HEK293 (cell line): ENCODE measurements around the gene MLF2.

Source experiments
- GLI4 ChIP-seq: fragments of 450-650 bp; formaldehyde crosslinking; IDR thresholded peaks from 2 replicates; pipeline ENCODE4 v1.5.1; 2016; ENCODE audit warnings: missing biosample characterization, missing genetic modification characterization
- HIC1 ChIP-seq: fragments of 450-650 bp; formaldehyde crosslinking; IDR thresholded peaks from 2 replicates; pipeline ENCODE4 v1.5.1; 2016; ENCODE audit warnings: missing biosample characterization, missing genetic modification characterization
- OVOL3 ChIP-seq: fragments of 450-650 bp; formaldehyde crosslinking; IDR thresholded peaks from 2 replicates; pipeline ENCODE4 v1.5.1; 2016; ENCODE audit warnings: missing biosample characterization, missing genetic modification characterization
- PBX3 ChIP-seq: sonication (generic); formaldehyde crosslinking; IDR thresholded peaks from 2 replicates; pipeline ENCODE4 v1.8.1; 2022; ENCODE audit warnings: mild to moderate bottlenecking, moderate library complexity, missing genetic modification reagents
- PRDM1 ChIP-seq: fragments of 450-650 bp; formaldehyde crosslinking; IDR thresholded peaks from 2 replicates; pipeline ENCODE4; 2016; ENCODE audit warnings: missing biosample characterization, missing genetic modification characterization
- SETDB1 ChIP-seq: IDR thresholded peaks from one replicate; pipeline ENCODE4 v1.6.1; 2017; ENCODE audit warnings: mild to moderate bottlenecking, low read length, moderate library complexity, mixed read lengths; ENCODE audit not compliant: insufficient read length
- YY2 ChIP-seq: fragments of 450-650 bp; formaldehyde crosslinking; IDR thresholded peaks from 2 replicates; pipeline ENCODE4 v1.5.1; 2016; ENCODE audit warnings: missing biosample characterization, missing genetic modification characterization
- ZBTB20 ChIP-seq: fragments of 450-650 bp; formaldehyde crosslinking; IDR thresholded peaks from 2 replicates; pipeline ENCODE4 v1.5.1; 2016; ENCODE audit warnings: missing biosample characterization, missing genetic modification characterization
- ZFP41 ChIP-seq: fragments of 450-650 bp; formaldehyde crosslinking; IDR thresholded peaks from 2 replicates; pipeline ENCODE4 v1.5.1; 2016; ENCODE audit warnings: missing biosample characterization, missing genetic modification characterization, borderline replicate concordance
- ZNF138 ChIP-seq: fragments of 450-650 bp; formaldehyde crosslinking; IDR thresholded peaks from 2 replicates; pipeline ENCODE4 v1.5.1; 2016; ENCODE audit warnings: missing biosample characterization, missing genetic modification characterization, borderline replicate concordance
- ZNF146 ChIP-seq: fragments of 450-650 bp; formaldehyde crosslinking; IDR thresholded peaks from 2 replicates; pipeline ENCODE4 v1.5.1; 2016; ENCODE audit warnings: missing biosample characterization, missing genetic modification characterization
- ZNF148 ChIP-seq: fragments of 450-650 bp; formaldehyde crosslinking; IDR thresholded peaks from 2 replicates; pipeline ENCODE4 v1.5.0; 2017; ENCODE audit warnings: missing biosample characterization, missing genetic modification characterization, borderline replicate concordance
- ZNF157 ChIP-seq: fragments of 450-650 bp; formaldehyde crosslinking; IDR thresholded peaks from 2 replicates; pipeline ENCODE4 v1.5.1; 2016; ENCODE audit warnings: missing biosample characterization, missing genetic modification characterization
- ZNF2 ChIP-seq: fragments of 450-650 bp; formaldehyde crosslinking; IDR thresholded peaks from 2 replicates; pipeline ENCODE4 v1.5.1; 2016; ENCODE audit warnings: missing biosample characterization, missing genetic modification characterization
- ZNF48 ChIP-seq: fragments of 450-650 bp; formaldehyde crosslinking; IDR thresholded peaks from 2 replicates; pipeline ENCODE4 v1.5.1; 2016; ENCODE audit warnings: missing biosample characterization, missing genetic modification characterization
- ZNF529 ChIP-seq: fragments of 450-650 bp; formaldehyde crosslinking; IDR thresholded peaks from 2 replicates; pipeline ENCODE4 v1.5.1; 2017; ENCODE audit warnings: missing genetic modification characterization, missing biosample characterization; ENCODE audit not compliant: insufficient replicate concordance
- ZNF561 ChIP-seq: fragments of 450-650 bp; IDR thresholded peaks from 2 replicates; pipeline ENCODE4 v1.5.1; 2018; ENCODE audit warnings: missing biosample characterization, missing genetic modification characterization, borderline replicate concordance
- ZNF596 ChIP-seq: fragments of 450-650 bp; IDR thresholded peaks from 2 replicates; pipeline ENCODE4 v1.5.0; 2018; ENCODE audit warnings: missing biosample characterization, mild to moderate bottlenecking, missing genetic modification characterization, moderate library complexity
- ZNF707 ChIP-seq: fragments of 450-650 bp; formaldehyde crosslinking; IDR thresholded peaks from 2 replicates; pipeline ENCODE4 v1.5.1; 2016; ENCODE audit warnings: missing biosample characterization, missing genetic modification characterization
- ZNF792 ChIP-seq: fragments of 450-650 bp; formaldehyde crosslinking; IDR thresholded peaks from 2 replicates; pipeline ENCODE4 v1.5.1; 2016; ENCODE audit warnings: missing biosample characterization, missing genetic modification characterization
- ZSCAN23 ChIP-seq: fragments of 450-650 bp; formaldehyde crosslinking; IDR thresholded peaks from 2 replicates; pipeline ENCODE4 v1.5.1; 2016; ENCODE audit warnings: missing biosample characterization, missing genetic modification characterization
- TF ChIP-seq, protein P1 (sequence below): fragments of 450-650 bp; formaldehyde crosslinking; IDR thresholded peaks from 2 replicates; pipeline ENCODE4 v1.5.1; 2017; ENCODE audit warnings: missing biosample characterization, mild to moderate bottlenecking, missing genetic modification characterization, moderate library complexity
- TF ChIP-seq, protein P2 (sequence below): fragments of 450-650 bp; formaldehyde crosslinking; IDR thresholded peaks from 2 replicates; pipeline ENCODE4 v1.5.1; 2016; ENCODE audit warnings: missing biosample characterization, missing genetic modification characterization, borderline replicate concordance
- TF ChIP-seq, protein P3 (sequence below): fragments of 450-650 bp; formaldehyde crosslinking; IDR thresholded peaks from 2 replicates; pipeline ENCODE4 v1.5.1; 2016; ENCODE audit warnings: missing biosample characterization, missing genetic modification characterization
- TF ChIP-seq, protein P4 (sequence below): fragments of 450-650 bp; formaldehyde crosslinking; IDR thresholded peaks from 2 replicates; pipeline ENCODE4 v1.5.1; 2016; ENCODE audit warnings: missing biosample characterization, missing genetic modification characterization
- TF ChIP-seq, protein P5 (sequence below): fragments of 450-650 bp; formaldehyde crosslinking; IDR thresholded peaks from 2 replicates; pipeline ENCODE4 v1.5.1; 2016; ENCODE audit warnings: missing biosample characterization, missing genetic modification characterization

The MLF2 gene

GRCh38 chr12:6778574-6779550 lies 25.9 kb upstream of the MLF2 start (continued):
- TF ChIP-seq, protein P1, sequence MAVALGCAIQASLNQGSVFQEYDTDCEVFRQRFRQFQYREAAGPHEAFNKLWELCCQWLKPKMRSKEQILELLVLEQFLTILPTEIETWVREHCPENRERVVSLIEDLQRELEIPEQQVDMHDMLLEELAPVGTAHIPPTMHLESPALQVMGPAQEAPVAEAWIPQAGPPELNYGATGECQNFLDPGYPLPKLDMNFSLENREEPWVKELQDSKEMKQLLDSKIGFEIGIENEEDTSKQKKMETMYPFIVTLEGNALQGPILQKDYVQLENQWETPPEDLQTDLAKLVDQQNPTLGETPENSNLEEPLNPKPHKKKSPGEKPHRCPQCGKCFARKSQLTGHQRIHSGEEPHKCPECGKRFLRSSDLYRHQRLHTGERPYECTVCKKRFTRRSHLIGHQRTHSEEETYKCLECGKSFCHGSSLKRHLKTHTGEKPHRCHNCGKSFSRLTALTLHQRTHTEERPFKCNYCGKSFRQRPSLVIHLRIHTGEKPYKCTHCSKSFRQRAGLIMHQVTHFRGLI, result 0 out of 2 replicates have a peak, but pooled peaks have one; percentile 40
- TF ChIP-seq ZNF48 (tag by site-specific recombination) (no peak), ZNF2 (tag by site-specific recombination) (peak; percentile 99), ZNF157 (tag by site-specific recombination) (no peak), ZNF792 (tag by site-specific recombination) (no peak), ZNF138 (no peak), GLI4 (tag by site-specific recombination) (peak; percentile 77; the same call in 1 of the 2 replicates), HIC1 (tag by site-specific recombination) (no peak), PBX3 (peak; percentile 86; the same call in 1 of the 2 replicates), SETDB1 (no peak), OVOL3 (tag by site-specific recombination) (no peak), YY2 (tag by site-specific recombination) (peak; percentile 46; the same call in 1 of the 2 replicates), ZSCAN23 (tag by site-specific recombination) (no peak), ZNF146 (tag by site-specific recombination) (peak; percentile 3; the same call in 1 of the 2 replicates), ZBTB20 (peak; percentile 73; the same call in 1 of the 2 replicates), ZNF596 (no peak), ZNF707 (tag by site-specific recombination) (no peak), ZNF148 (no peak; the same call in 1 of the 2 replicates), ZFP41 (tag by site-specific recombination) (no peak), PRDM1 (peak; percentile 98), ZNF561 (no peak), ZNF529 (tag by site-specific recombination) (no peak)
- TF ChIP-seq, protein P2, sequence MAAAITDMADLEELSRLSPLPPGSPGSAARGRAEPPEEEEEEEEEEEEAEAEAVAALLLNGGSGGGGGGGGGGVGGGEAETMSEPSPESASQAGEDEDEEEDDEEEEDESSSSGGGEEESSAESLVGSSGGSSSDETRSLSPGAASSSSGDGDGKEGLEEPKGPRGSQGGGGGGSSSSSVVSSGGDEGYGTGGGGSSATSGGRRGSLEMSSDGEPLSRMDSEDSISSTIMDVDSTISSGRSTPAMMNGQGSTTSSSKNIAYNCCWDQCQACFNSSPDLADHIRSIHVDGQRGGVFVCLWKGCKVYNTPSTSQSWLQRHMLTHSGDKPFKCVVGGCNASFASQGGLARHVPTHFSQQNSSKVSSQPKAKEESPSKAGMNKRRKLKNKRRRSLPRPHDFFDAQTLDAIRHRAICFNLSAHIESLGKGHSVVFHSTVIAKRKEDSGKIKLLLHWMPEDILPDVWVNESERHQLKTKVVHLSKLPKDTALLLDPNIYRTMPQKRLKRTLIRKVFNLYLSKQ, result no peak
- TF ChIP-seq, protein P3, sequence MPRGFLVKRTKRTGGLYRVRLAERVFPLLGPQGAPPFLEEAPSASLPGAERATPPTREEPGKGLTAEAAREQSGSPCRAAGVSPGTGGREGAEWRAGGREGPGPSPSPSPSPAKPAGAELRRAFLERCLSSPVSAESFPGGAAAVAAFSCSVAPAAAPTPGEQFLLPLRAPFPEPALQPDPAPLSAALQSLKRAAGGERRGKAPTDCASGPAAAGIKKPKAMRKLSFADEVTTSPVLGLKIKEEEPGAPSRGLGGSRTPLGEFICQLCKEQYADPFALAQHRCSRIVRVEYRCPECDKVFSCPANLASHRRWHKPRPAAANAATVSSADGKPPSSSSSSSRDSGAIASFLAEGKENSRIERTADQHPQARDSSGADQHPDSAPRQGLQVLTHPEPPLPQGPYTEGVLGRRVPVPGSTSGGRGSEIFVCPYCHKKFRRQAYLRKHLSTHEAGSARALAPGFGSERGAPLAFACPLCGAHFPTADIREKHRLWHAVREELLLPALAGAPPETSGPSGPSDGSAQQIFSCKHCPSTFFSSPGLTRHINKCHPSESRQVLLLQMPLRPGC (tag by site-specific recombination), result peak; percentile 73; the same call in 1 of the 2 replicates
- TF ChIP-seq, protein P4, sequence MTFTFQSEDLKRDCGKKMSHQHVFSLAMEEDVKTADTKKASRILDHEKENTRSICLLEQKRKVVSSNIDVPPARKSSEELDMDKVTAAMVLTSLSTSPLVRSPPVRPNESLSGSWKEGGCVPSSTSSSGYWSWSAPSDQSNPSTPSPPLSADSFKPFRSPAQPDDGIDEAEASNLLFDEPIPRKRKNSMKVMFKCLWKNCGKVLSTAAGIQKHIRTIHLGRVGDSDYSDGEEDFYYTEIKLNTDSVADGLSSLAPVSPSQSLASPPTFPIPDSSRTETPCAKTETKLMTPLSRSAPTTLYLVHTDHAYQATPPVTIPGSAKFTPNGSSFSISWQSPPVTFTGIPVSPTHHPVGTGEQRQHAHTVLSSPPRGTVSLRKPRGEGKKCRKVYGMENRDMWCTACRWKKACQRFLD (tag by site-specific recombination), result no peak
- TF ChIP-seq, protein P5, sequence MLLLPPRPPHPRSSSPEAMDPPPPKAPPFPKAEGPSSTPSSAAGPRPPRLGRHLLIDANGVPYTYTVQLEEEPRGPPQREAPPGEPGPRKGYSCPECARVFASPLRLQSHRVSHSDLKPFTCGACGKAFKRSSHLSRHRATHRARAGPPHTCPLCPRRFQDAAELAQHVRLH (tag by site-specific recombination), result peak; percentile 90
